H1 (cell line): ENCODE results near the gene SLC2A8. TPM values are rescaled to one million over a fixed set of nuclear protein-coding genes. Genes with fewer than 3 reads are reported as not detected.

Experiments
- CTCF ChIA-PET: fragments of 300-600 bp; sonication (Branson Sonifier 250); formaldehyde crosslinking; loops from one replicate; lab custom pipeline; 2021; ENCODE audit not compliant: partially characterized antibody; lab: Charles Lee
- POLR2A ChIA-PET: fragments of 300-600 bp; sonication (Branson Sonifier 250); formaldehyde crosslinking; loops from one replicate; lab custom pipeline; 2021; ENCODE audit warnings: inconsistent platforms; ENCODE audit not compliant: partially characterized antibody; lab: Charles Lee
- DNase-seq, 2 experiments: peaks; one replicate each; pipeline versions ENCODE4 v3.0.0 to v3.0.0-alpha.2; 2010 to 2022; ENCODE audit warnings: low spot score in 2 of 2, low read depth in 1 of 2, mixed read lengths in 1 of 2
- FAIRE-seq: peaks from 2 replicates; lab custom pipeline; 2011; peaks lifted over from hg19 to GRCh38; lab: Jason Lieb, UNC
- H2AFZ ChIP-seq: 2 replicates; pipeline ENCODE4 v1.8.1; 2012; ENCODE audit warnings: low read length, inconsistent platforms
- H2AK5ac ChIP-seq: 2 replicates; pipeline ENCODE4 v1.6.1; 2013; ENCODE audit warnings: low read depth, low read length
- H2BK120ac ChIP-seq: replicated peaks from 2 replicates; pipeline ENCODE3; 2013; ENCODE audit warnings: low read depth, low read length, inconsistent platforms
- H2BK12ac ChIP-seq: 2 replicates; pipeline ENCODE4 v1.6.1; 2013; ENCODE audit warnings: low read depth, low read length
- H2BK15ac ChIP-seq: 2 replicates; pipeline ENCODE4 v1.6.1; 2013; ENCODE audit warnings: low read length
- H2BK20ac ChIP-seq: 2 replicates; pipeline ENCODE4 v1.6.1; 2013; ENCODE audit warnings: low read length
- H2BK5ac ChIP-seq: 2 replicates; pipeline ENCODE4 v1.6.1; 2013; ENCODE audit warnings: low read depth, low read length
- H3K14ac ChIP-seq: 2 replicates; pipeline ENCODE4 v1.6.1; 2013; ENCODE audit warnings: inconsistent platforms; ENCODE audit not compliant: insufficient read length
- H3K18ac ChIP-seq: 2 replicates; pipeline ENCODE4 v1.6.1; 2013; ENCODE audit warnings: low read length; ENCODE audit errors: extremely low read depth
- H3K23ac ChIP-seq: 2 replicates; pipeline ENCODE4 v1.6.1; 2013; ENCODE audit warnings: inconsistent platforms; ENCODE audit not compliant: insufficient read length
- H3K23me2 ChIP-seq: 2 replicates; pipeline ENCODE4 v1.6.1; 2013; ENCODE audit warnings: low read depth, low read length
- H3K27ac ChIP-seq: 2 replicates; pipeline ENCODE4 v1.6.1; 2011; ENCODE audit warnings: low read depth, low read length, inconsistent platforms
- H3K27me3 ChIP-seq, 4 experiments: replicated peaks in 1 of 4; 1 replicate in 1 of 4; 2 replicates in 3 of 4; pipeline versions ENCODE4 v1.6.1 to v1.8.1; 2011 to 2013; ENCODE audit warnings: low read length in 3 of 4, mild to moderate bottlenecking in 3 of 4, inconsistent platforms in 2 of 4, mixed read lengths in 2 of 4, moderate library complexity in 1 of 4; ENCODE audit not compliant: control insufficient read depth in 3 of 4, insufficient read depth in 3 of 4; ENCODE audit errors: extremely low read depth in 1 of 4
- H3K36me3 ChIP-seq, 4 experiments: 2 replicates each; pipeline versions ENCODE4 v1.6.1 to v1.8.1; 2011 to 2013; ENCODE audit warnings: mild to moderate bottlenecking in 4 of 4, low read length in 3 of 4, moderate library complexity in 2 of 4, control low read depth in 1 of 4, inconsistent platforms in 1 of 4; ENCODE audit not compliant: insufficient read depth in 4 of 4, control insufficient read depth in 2 of 4
- H3K4ac ChIP-seq: replicated peaks from 2 replicates; pipeline ENCODE3; 2013; ENCODE audit warnings: low read length, low read depth, mixed read lengths, inconsistent platforms; ENCODE audit not compliant: insufficient read length
- H3K4me1 ChIP-seq, 4 experiments: replicated peaks in 1 of 4; 1 replicate in 1 of 4; 2 replicates in 3 of 4; pipeline versions ENCODE4 v1.6.1 to v1.8.1; 2011 to 2013; ENCODE audit warnings: low read length in 3 of 4, inconsistent platforms in 2 of 4, mixed read lengths in 1 of 4; ENCODE audit not compliant: insufficient read depth in 4 of 4, control insufficient read depth in 3 of 4
- H3K4me2 ChIP-seq, 2 experiments: 2 replicates each; pipeline versions ENCODE4 v1.6.1 to v1.8.1; 2011 to 2013; ENCODE audit warnings: low read depth in 2 of 2, low read length in 2 of 2, control low read depth in 1 of 2, inconsistent platforms in 1 of 2, mild to moderate bottlenecking in 1 of 2; ENCODE audit not compliant: insufficient read depth in 1 of 2
- H3K4me3 ChIP-seq, 4 experiments: fragments of 200-600, 300-600 bp in 1 of 4; sonication (generic), shearing (Covaris generic), sonication (Bioruptor Twin) in 1 of 4; 2 replicates each; pipeline versions ENCODE4 v1.5.1 to v1.8.1; 2011 to 2016; ENCODE audit warnings: low read length in 4 of 4, low read depth in 3 of 4, control low read depth in 2 of 4, inconsistent platforms in 2 of 4, mild to moderate bottlenecking in 2 of 4, mixed read lengths in 1 of 4, moderate library complexity in 1 of 4; ENCODE audit not compliant: insufficient read depth in 2 of 4; ENCODE audit errors: extremely low read depth in 1 of 4
- H3K56ac ChIP-seq: replicated peaks from 2 replicates; pipeline ENCODE3; 2013; ENCODE audit warnings: low read depth, mild to moderate bottlenecking, mixed read lengths, low read length, inconsistent platforms; ENCODE audit not compliant: insufficient read length
- H3K79me1 ChIP-seq: 2 replicates; pipeline ENCODE4 v1.6.1; 2013; ENCODE audit warnings: low read depth, low read length, control low read depth
- H3K79me2 ChIP-seq, 2 experiments: 2 replicates each; pipeline versions ENCODE4 v1.6.1 to v1.8.1; 2012 to 2013; ENCODE audit warnings: low read length in 2 of 2, mild to moderate bottlenecking in 2 of 2, inconsistent platforms in 1 of 2; ENCODE audit not compliant: insufficient read depth in 2 of 2, control insufficient read depth in 1 of 2
- H3K9ac ChIP-seq, 4 experiments: replicated peaks in 1 of 4; 1 replicate in 1 of 4; 2 replicates in 3 of 4; pipeline versions ENCODE4 v1.6.1 to v1.8.1; 2011 to 2013; ENCODE audit warnings: low read depth in 3 of 4, low read length in 3 of 4, control low read depth in 2 of 4, mild to moderate bottlenecking in 2 of 4, moderate library complexity in 2 of 4, inconsistent platforms in 1 of 4; ENCODE audit errors: extremely low read depth in 1 of 4
- H3K9me3 ChIP-seq, 2 experiments: 2 replicates each; pipeline versions ENCODE4 v1.6.1 to v1.8.1; 2012 to 2013; ENCODE audit warnings: mild to moderate bottlenecking in 2 of 2, moderate library complexity in 2 of 2, control low read depth in 1 of 2, inconsistent platforms in 1 of 2, low read depth in 1 of 2, low read length in 1 of 2, mixed read lengths in 1 of 2; ENCODE audit not compliant: insufficient read depth in 2 of 2
- H4K20me1 ChIP-seq, 2 experiments: replicated peaks in 1 of 2; 2 replicates each; pipeline versions ENCODE3 to v1.8.1; 2011 to 2013; ENCODE audit warnings: inconsistent platforms in 2 of 2, low read length in 2 of 2, mild to moderate bottlenecking in 1 of 2; ENCODE audit not compliant: insufficient read depth in 2 of 2, control insufficient read depth in 1 of 2
- H4K5ac ChIP-seq: 2 replicates; pipeline ENCODE4 v1.6.1; 2013; ENCODE audit warnings: low read length, low read depth, mixed read lengths, inconsistent platforms; ENCODE audit not compliant: insufficient read length
- H4K8ac ChIP-seq: 2 replicates; pipeline ENCODE4 v1.8.0; 2013; ENCODE audit warnings: mild to moderate bottlenecking, moderate library complexity, low read length, inconsistent platforms; ENCODE audit not compliant: insufficient read depth; ENCODE audit errors: extremely low read depth
- H4K91ac ChIP-seq: replicated peaks from 2 replicates; pipeline ENCODE3; 2013; ENCODE audit warnings: low read length, mixed read lengths, inconsistent platforms; ENCODE audit not compliant: insufficient read length
- BACH1 ChIP-seq: IDR thresholded peaks from 2 replicates; pipeline ENCODE4 v1.6.1; 2012; ENCODE audit warnings: low read length, improper control_type of control experiment
- CTBP2 ChIP-seq: IDR thresholded peaks from 2 replicates; pipeline ENCODE4 v1.7.0; 2011; ENCODE audit warnings: borderline replicate concordance, mild to moderate bottlenecking, moderate library complexity, mixed read lengths, low read length; ENCODE audit not compliant: insufficient read depth, insufficient read length
- NANOG ChIP-seq: IDR thresholded peaks from 2 replicates; pipeline ENCODE4 v1.6.1; 2011; ENCODE audit warnings: low read length, low read depth, mild to moderate bottlenecking, inconsistent platforms; ENCODE audit not compliant: insufficient read depth, poor library complexity, severe bottlenecking
- TAF1 ChIP-seq: IDR thresholded peaks from 2 replicates; pipeline ENCODE4 v1.6.1; 2011; ENCODE audit warnings: mild to moderate bottlenecking, low read depth, low read length
- TEAD4 ChIP-seq: IDR thresholded peaks from 2 replicates; pipeline ENCODE4 v1.6.1; 2012; ENCODE audit warnings: low read depth, low read length, inconsistent platforms, mixed read lengths
- WGBS, 2 experiments: shearing (Covaris generic) in 1 of 2; methylation state at CpG; one replicate each; pipeline versions ENCODE4 v1.1.6 to v1.1.7; 2013 to 2015; ENCODE audit warnings: low lambda C conversion rate in 2 of 2, mixed read lengths in 2 of 2, inconsistent platforms in 1 of 2, low coverage in 1 of 2, missing lambda C conversion rate in 1 of 2; ENCODE audit not compliant: insufficient replicate concordance in 2 of 2, insufficient coverage in 1 of 2, insufficient read length in 1 of 2; ENCODE audit errors: extremely low coverage in 1 of 2, missing lambda C conversion rate in 1 of 2; 5-methylcytosine and 5-hydroxymethylcytosine counted together
- polyA plus RNA-seq, 7 experiments: library from polyadenylated mRNA; depleted of rRNA in 3 of 7; stranded (reverse) in 5 of 7; unstranded in 2 of 7; fragments of >200 nt in 5 of 7; fragments of 200-250 nt in 2 of 7; gene quantifications; 1 replicate in 5 of 7; 2 replicates in 1 of 7; 4 replicates in 1 of 7; pipeline versions ENCODE4 v1.2.1 to v1.2.3, GENCODE V29; 2011 to 2013; ENCODE audit warnings: missing spikeins in 2 of 7, mixed read lengths in 2 of 7
- total RNA-seq: library from RNA; stranded (reverse); fragmentation: NEBNext Ultra II Directional; extraction: Animal tissue kit (Norgen Biotek cat#: 25700); gene quantifications from 2 replicates; pipeline ENCODE4 v1.2.1, GENCODE V29; 2021

The SLC2A8 gene
- total and polyA plus RNA-seq, 2 of the 8 experiments (the other 6 are each of a cell fraction or from before 2014, with no cell fraction given) = 24.6 to 36.4 TPM

GRCh38 chr9:127411122-127411521 lies 14.2 kb downstream of the SLC2A8 start:
- Histone ChIP-seq H4K91ac (no peak overlapping the region), H3K36me3 (no peaks in the 10 kb centered on the region), H3K9ac (no peak overlapping the region), H3K23me2 (no peaks in the 10 kb centered on the region), H3K79me1 (no peaks in the 10 kb centered on the region), H2BK5ac (no peak overlapping the region), H3K23ac (no peak overlapping the region), H3K27me3 (no peaks in the 10 kb centered on the region), H3K14ac (no peak overlapping the region), H3K18ac (no peak overlapping the region), H4K8ac (no peak overlapping the region), H2AK5ac (no peak overlapping the region), H3K27ac (no peak overlapping the region), H3K79me2 (no peaks in the 10 kb centered on the region), H2BK12ac (no peak overlapping the region), H3K56ac (no peak overlapping the region), H3K4me1 (no peaks in the 10 kb centered on the region), H3K9me3 (no peaks in the 10 kb centered on the region), H2BK15ac (no peak overlapping the region), H3K4me3 (no peak overlapping the region), H2BK20ac (no peak overlapping the region), H4K20me1 (peaks cover 0 to 2% of the 10 kb centered on the region in 2 experiments), H4K5ac (no peak overlapping the region), H2BK120ac (no peak overlapping the region), H2AFZ (no peak overlapping the region), H3K4ac (no peak overlapping the region), H3K4me2 (no peak overlapping the region)
- 89% methylated on average over 4 of the region's 4 CpGs; no CpG with 5 or more reads in 1 of the 2 experiments for WGBS, 2 experiments
- ChIA-PET CTCF (interaction anchor here (0.6 kb wide), 1 partner anchor 486 kb away, joined by 3 read pairs; no protein-coding TSS in a partner anchor), POLR2A (interaction anchor here (0.7 to 2.0 kb wide), 3 partner anchors 12 to 14 kb away, joined by 5 to 6 read pairs (median 6); partner anchors contain the start of genes SLC2A8 and ZNF79)
- DNase-seq (no peak), FAIRE-seq (no peak)
- TF ChIP-seq CTBP2 (no peak), BACH1 (no peak), NANOG (no peak), TAF1 (no peak), TEAD4 (no peak)
